ENCODE measurements around the gene XRCC4. TPM values are rescaled to one million over a fixed set of nuclear protein-coding genes. Genes with fewer than 3 reads are reported as not detected.
A peak's percentile ranks its signal among the peaks of the same experiment; 100 is the strongest.

The XRCC4 gene
- polyA plus RNA-seq, 1 donor (not counting 4 experiments of a cell fraction or from before 2014, with no cell fraction given) = 10.9 TPM

GRCh38 chr5:83095957-83096539, 18.7 kb downstream of the XRCC4 start:
- H3K9ac ChIP-seq (ENCODE audit: control insufficient read depth, extremely low read depth, insufficient read depth, low read length) = no peak overlapping the region

DNA sequence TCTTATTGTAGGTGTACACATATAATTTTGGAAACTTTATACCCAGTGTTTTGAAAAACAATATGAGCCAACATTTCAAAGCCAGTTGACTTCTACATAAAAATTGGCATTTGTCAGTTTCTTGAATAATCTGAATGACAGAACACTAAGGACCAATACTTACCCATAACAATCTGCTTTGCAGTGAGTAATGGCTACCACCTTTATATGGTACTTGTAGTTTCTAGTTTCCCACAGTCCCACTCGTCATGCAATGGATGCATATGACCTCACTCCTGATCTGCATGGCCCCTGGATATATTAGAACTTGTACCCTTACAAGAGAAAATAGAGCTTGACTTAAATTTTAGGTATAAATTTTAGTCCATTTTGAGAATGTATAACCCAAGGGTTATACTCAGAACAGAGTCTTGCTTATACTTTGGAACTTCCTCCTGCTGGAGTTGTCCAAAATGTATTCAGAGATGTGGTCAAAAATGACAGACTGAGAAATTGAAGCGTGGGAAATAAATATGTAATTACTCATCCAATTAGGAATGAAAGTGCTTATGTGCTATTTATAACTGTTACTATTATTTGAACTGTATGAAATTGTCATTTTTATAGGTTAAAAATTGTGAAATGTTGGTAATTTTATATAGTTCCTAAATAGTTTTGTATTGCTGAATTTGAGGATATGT, 19.5 kb downstream of the XRCC4 start:
- H2AFZ ChIP-seq (ENCODE audit: control insufficient read depth, low read length) = no peak overlapping the region
- no peaks in the 10 kb centered on the region for H4K20me1 ChIP-seq (ENCODE audit: control insufficient read depth, extremely low read depth, insufficient read depth, low read length)
- FAIRE-seq (no peak), DNase-seq (ENCODE audit: low read depth, low spot score) (no peak)
- dilution Hi-C loops (cut with MboI; ENCODE audit: extremely low pct_ligation_motif_present, low sequenced_read_pairs) = no loop called here
- no peaks in the 10 kb centered on the region for H3K27me3 ChIP-seq (ENCODE audit: control insufficient read depth, extremely low read depth, insufficient read depth, low read length)
- peak overlapping the region; percentile 17 for H3K4me2 ChIP-seq (ENCODE audit: control insufficient read depth, extremely low read depth, insufficient read depth, low read depth, low read length)
- peaks cover 35% of the 10 kb centered on the region for H3K4me1 ChIP-seq (ENCODE audit: control insufficient read depth, extremely low read depth, insufficient read depth, low read length)
- peaks cover 4% of the 10 kb centered on the region for H3K9me1 ChIP-seq (ENCODE audit: control insufficient read depth, extremely low read depth, insufficient read depth, low read length)
- H3K27ac ChIP-seq (ENCODE audit: control insufficient read depth, insufficient read depth, low read length) = peak overlapping the region; percentile 57
- no peak overlapping the region for H3K9ac ChIP-seq (ENCODE audit: control insufficient read depth, extremely low read depth, insufficient read depth, low read length)
- no peaks in the 10 kb centered on the region for H3K9me3 ChIP-seq (ENCODE audit: control insufficient read depth, low read depth, low read length)
- no peaks in the 10 kb centered on the region for H3K36me3 ChIP-seq (ENCODE audit: control insufficient read depth in 2 of 2, extremely low read depth in 1 of 2, insufficient read depth in 2 of 2, low read length in 2 of 2)
- no peak overlapping the region for H3K4me3 ChIP-seq (ENCODE audit: control insufficient read depth in 2 of 3, extremely low read depth in 1 of 3, insufficient read depth in 2 of 3, low read depth in 1 of 3, low read length in 3 of 3)
- no peak for TF ChIP-seq EZH2 (IDR thresholded peaks at IDR 0.05; ENCODE audit: low read length)
- TF ChIP-seq, protein P1, sequence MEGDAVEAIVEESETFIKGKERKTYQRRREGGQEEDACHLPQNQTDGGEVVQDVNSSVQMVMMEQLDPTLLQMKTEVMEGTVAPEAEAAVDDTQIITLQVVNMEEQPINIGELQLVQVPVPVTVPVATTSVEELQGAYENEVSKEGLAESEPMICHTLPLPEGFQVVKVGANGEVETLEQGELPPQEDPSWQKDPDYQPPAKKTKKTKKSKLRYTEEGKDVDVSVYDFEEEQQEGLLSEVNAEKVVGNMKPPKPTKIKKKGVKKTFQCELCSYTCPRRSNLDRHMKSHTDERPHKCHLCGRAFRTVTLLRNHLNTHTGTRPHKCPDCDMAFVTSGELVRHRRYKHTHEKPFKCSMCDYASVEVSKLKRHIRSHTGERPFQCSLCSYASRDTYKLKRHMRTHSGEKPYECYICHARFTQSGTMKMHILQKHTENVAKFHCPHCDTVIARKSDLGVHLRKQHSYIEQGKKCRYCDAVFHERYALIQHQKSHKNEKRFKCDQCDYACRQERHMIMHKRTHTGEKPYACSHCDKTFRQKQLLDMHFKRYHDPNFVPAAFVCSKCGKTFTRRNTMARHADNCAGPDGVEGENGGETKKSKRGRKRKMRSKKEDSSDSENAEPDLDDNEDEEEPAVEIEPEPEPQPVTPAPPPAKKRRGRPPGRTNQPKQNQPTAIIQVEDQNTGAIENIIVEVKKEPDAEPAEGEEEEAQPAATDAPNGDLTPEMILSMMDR (optimal IDR thresholded peaks at IDR 0.05 in 1 of 3, IDR thresholded peaks at IDR 0.05 in 1 of 3, conservative IDR thresholded peaks at IDR 0.05 in 1 of 3; ENCODE audit: extremely low read depth in 1 of 3, insufficient read depth in 2 of 3, low read length in 3 of 3) = no peak
- no peaks in the 10 kb centered on the region for H3K79me2 ChIP-seq (ENCODE audit: control insufficient read depth, insufficient read depth, low read length)

More at GRCh38 chr5:83095957-83096539, 18.7 kb downstream of the XRCC4 start:
- peak overlapping the region; percentile 66 for H3K4me2 ChIP-seq (ENCODE audit: control insufficient read depth, extremely low read depth, insufficient read depth, low read depth, low read length)
- peaks cover 4% of the 10 kb centered on the region for H3K9me1 ChIP-seq (ENCODE audit: control insufficient read depth, extremely low read depth, insufficient read depth, low read length)
- TF ChIP-seq, protein P1 (optimal IDR thresholded peaks at IDR 0.05 in 1 of 3, IDR thresholded peaks at IDR 0.05 in 1 of 3, conservative IDR thresholded peaks at IDR 0.05 in 1 of 3; ENCODE audit: extremely low read depth in 1 of 3, insufficient read depth in 2 of 3, low read length in 3 of 3) = no peak
- TF ChIP-seq EZH2 (IDR thresholded peaks at IDR 0.05; ENCODE audit: low read length) = no peak
- H2AFZ ChIP-seq (ENCODE audit: control insufficient read depth, low read length) = peak overlapping the region; percentile 85
- peak overlapping the region; percentile 57 for H3K27ac ChIP-seq (ENCODE audit: control insufficient read depth, insufficient read depth, low read length)
- peaks cover 27% of the 10 kb centered on the region for H3K4me1 ChIP-seq (ENCODE audit: control insufficient read depth, extremely low read depth, insufficient read depth, low read length)
- H3K36me3 ChIP-seq (ENCODE audit: control insufficient read depth in 2 of 2, extremely low read depth in 1 of 2, insufficient read depth in 2 of 2, low read length in 2 of 2) = no peaks in the 10 kb centered on the region
- H3K9me3 ChIP-seq (ENCODE audit: control insufficient read depth, low read depth, low read length) = no peaks in the 10 kb centered on the region
- peak; percentile 100 for FAIRE-seq
- dilution Hi-C loops (cut with MboI; ENCODE audit: extremely low pct_ligation_motif_present, low sequenced_read_pairs) = no loop called here
- H3K79me2 ChIP-seq (ENCODE audit: control insufficient read depth, insufficient read depth, low read length) = no peaks in the 10 kb centered on the region
- DNase-seq (ENCODE audit: low read depth, low spot score) = peak; percentile 42
- H3K27me3 ChIP-seq (ENCODE audit: control insufficient read depth, extremely low read depth, insufficient read depth, low read length) = no peaks in the 10 kb centered on the region
- no peaks in the 10 kb centered on the region for H4K20me1 ChIP-seq (ENCODE audit: control insufficient read depth, extremely low read depth, insufficient read depth, low read length)
- H3K4me3 ChIP-seq (ENCODE audit: control insufficient read depth in 2 of 3, extremely low read depth in 1 of 3, insufficient read depth in 2 of 3, low read depth in 1 of 3, low read length in 3 of 3) = peak overlapping the region in 1 of 3 experiments; percentile 18

Data from keratinocyte (primary cell).